GM12873 (cell line): ENCODE data around the gene CHST12.

Source experiments
- TF ChIP-seq, protein P1 (sequence below): IDR thresholded peaks from 2 replicates; pipeline ENCODE4 v1.5.1; 2012; ENCODE audit warnings: low read depth, mild to moderate bottlenecking, moderate library complexity, low read length, control low read depth; ENCODE audit not compliant: insufficient read depth; ENCODE audit errors: missing control alignments

CHST12 gene

DNA sequence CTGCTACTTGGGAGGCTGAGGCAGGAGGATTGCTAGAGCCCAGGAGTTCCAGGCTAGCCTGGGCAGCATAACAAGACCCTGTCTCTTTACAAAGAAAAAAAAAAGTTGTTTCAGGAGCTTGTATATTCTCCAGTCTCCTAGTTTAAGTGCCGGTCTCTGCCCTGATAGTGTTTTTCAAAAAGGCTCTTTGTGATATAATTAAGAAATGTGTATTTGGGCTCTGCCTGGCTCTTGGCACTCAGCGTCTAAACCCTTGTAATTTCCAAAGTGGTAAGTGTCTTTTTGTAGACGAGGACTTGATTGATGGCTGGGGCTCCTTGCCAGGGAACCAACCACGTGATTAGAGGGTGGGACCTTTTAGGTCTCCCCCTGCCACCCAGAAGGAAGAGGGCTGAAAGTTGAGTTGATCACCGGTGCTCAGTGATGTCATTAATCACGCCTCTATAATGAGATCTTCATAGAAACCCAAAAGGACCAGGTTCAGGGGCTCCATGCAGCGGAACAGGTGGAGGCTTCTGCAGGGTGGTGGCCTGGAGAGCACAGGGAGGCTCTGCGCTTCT, 44.4 kb upstream of the CHST12 start:
- TF ChIP-seq, protein P1, sequence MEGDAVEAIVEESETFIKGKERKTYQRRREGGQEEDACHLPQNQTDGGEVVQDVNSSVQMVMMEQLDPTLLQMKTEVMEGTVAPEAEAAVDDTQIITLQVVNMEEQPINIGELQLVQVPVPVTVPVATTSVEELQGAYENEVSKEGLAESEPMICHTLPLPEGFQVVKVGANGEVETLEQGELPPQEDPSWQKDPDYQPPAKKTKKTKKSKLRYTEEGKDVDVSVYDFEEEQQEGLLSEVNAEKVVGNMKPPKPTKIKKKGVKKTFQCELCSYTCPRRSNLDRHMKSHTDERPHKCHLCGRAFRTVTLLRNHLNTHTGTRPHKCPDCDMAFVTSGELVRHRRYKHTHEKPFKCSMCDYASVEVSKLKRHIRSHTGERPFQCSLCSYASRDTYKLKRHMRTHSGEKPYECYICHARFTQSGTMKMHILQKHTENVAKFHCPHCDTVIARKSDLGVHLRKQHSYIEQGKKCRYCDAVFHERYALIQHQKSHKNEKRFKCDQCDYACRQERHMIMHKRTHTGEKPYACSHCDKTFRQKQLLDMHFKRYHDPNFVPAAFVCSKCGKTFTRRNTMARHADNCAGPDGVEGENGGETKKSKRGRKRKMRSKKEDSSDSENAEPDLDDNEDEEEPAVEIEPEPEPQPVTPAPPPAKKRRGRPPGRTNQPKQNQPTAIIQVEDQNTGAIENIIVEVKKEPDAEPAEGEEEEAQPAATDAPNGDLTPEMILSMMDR, result no peak

DNA sequence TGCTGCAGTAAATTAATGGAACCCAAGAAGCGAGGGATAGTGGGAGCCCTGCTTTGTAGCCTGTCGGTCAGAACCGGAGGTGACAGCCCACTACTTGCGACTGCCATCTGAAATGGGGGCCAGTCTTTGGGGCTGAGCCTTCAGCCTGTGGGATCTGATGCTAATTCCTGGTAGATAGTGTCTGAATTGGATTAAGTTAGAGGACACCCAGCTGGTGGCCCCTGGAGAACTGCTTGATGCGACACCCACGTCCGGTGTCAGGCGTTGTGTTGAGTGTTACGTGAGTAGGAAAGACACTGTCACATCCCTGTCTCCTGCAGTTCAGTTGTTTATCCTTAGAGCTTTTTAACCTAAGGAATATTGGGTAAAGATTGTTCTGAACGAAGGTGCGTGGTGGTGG, 43.8 kb upstream of the CHST12 start:
- TF ChIP-seq, protein P1, result no peak

DNA sequence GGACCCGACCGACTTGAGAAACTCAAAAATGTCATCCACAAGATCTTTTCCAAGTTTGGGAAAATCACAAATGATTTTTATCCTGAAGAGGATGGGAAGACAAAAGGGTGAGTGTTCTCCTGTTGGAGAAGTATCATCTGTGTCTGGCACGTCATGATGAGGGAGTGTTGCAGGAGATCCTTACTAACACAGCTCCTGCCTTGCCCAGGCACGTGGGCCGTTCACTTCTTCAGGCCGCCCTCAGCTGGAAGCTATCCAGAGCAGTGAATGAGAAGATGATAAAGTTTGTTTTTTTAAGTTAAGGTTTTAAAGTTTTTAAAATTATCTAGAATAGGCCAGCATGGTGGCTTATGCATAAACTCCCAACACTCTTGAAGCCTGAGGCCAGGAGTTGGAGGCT, 42.6 kb upstream of the CHST12 start:
- TF ChIP-seq, protein P1, result no peak

DNA sequence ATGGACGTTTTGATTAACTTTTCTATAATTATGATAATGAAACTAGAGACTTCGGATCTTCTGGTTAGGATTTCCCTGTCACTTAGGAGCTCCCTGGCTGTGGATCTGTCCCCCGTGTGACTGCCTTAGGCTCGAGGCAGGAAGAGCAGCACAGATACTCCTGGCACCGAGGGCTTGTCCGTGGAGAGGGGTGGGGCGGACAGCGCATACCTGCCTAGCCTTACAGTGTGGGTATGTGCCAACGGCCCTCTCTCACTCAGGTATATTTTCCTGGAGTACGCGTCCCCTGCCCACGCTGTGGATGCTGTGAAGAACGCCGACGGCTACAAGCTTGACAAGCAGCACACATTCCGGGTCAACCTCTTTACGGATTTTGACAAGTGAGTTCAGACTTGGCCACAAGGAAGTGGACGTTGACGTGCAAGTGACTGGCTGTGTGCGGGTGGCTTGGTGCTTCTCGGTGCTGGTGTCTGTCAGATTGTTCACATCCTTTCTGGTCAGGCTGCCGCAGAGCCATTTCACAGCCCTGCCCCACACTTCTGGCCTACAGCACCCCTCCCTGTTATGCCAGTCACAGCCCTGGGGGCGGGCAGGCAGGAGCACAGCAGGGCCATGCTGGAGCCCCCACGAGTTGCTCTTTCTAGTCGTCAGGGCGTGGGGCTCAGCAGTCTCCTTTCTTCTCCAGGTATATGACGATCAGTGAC, 40.9 kb upstream of the CHST12 start:
- TF ChIP-seq, protein P1, result no peak

DNA sequence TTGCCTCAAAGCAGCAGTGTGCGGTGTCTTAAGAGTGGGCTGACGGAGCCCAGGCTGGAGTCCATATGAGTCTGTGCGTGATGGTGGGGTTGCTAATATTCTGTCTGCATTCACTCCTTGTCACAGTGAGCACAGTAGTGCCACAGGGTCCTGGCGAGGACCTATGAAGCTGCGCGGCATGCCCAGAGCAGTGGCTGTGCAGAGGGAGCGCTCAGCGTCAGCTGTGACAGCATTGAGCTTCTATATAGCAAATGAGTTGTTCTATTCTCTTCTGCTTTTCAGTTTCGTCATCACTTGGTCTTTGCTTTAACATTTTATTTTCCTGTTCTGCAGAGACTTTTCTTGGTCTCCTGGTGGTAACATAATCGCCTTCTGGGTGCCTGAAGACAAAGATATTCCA, 34.3 kb upstream of the CHST12 start:
- TF ChIP-seq, protein P1, result no peak

DNA sequence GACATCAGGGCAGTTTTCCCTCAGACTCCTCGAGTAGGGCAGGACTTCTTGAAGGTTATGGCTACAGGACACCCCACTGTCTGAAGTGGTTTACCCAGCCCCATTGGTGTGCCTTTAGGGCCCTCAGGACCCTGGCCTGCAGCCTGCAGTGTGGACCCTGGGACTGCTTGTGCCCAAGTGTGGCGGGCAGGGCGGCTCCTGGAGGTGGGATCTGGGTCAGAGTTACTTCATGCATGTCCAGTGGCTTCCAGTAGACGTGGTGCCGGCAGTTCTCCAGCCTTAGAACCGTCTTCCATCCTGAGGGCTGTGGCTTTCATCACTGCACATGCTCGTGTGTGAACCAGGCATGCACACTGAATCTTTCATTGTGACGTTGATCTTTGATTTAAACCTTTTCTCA, 32.1 kb upstream of the CHST12 start:
- TF ChIP-seq, protein P1, result no peak

DNA sequence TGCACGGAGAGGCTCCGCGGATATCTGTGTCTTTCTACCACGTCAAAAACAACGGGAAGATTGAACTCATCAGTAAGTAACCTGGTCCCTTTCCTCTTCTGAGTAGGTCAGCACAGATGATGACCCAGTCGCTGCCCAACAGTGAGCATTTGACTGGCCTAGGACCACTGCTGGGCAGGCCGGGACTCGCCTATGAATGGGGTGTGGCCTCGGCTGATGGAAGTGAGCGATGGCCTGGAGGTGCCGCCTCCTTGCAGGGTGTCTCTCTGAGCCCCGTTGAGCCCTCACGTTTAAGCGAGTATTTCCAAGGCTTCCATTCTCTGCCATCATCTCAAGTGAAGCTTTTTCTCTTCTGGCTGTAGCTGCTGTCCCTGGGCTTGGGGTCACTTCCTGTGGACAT, 30.7 kb upstream of the CHST12 start:
- TF ChIP-seq, protein P1, result no peak
